IMR-90 (cell line): ENCODE data around the gene SH3RF2. TPM values are rescaled to one million over a fixed set of nuclear protein-coding genes. Genes with fewer than 3 reads are reported as not detected.

ENCODE experiments used
- ATAC-seq: fragments of 200-7000 bp; cut with Tn5 transposase; 2 replicates; pipeline ENCODE4 v1.9.1; 2020; ENCODE audit warnings: low read depth, mild to moderate bottlenecking, moderate library complexity
- BruUV-seq: library from RNA; stranded (reverse); fragments of 400-500 nt; replicated peaks from 2 replicates; lab custom pipeline; 2021; lab: Mats Ljungman, UMichigan
- CTCF ChIA-PET: fragments of 300-600 bp; formaldehyde crosslinking; extraction: SDS; loops from one replicate; lab custom pipeline; 2021; ENCODE audit warnings: antibody characterized with exemption; lab: Yijun Ruan, JAX
- POLR2A ChIA-PET: fragments of 300-600 bp; sonication (Branson Sonifier 250); formaldehyde crosslinking; loops from one replicate; lab custom pipeline; 2022; ENCODE audit warnings: antibody characterized with exemption; ENCODE audit not compliant: unreplicated experiment; lab: Charles Lee
- DNase-seq: peaks from one replicate; pipeline ENCODE4 v3.0.0; 2013
- H2AFZ ChIP-seq: replicated peaks from 2 replicates; pipeline ENCODE3; 2013; ENCODE audit warnings: low read length, mild to moderate bottlenecking; ENCODE audit not compliant: poor library complexity
- H2AK5ac ChIP-seq: 2 replicates; pipeline ENCODE4 v1.6.1; 2013; ENCODE audit warnings: low read depth, low read length, inconsistent platforms
- H2AK9ac ChIP-seq: replicated peaks from 2 replicates; pipeline ENCODE3; 2013; ENCODE audit warnings: mild to moderate bottlenecking, low read depth, low read length, moderate library complexity; ENCODE audit not compliant: poor library complexity
- H2BK120ac ChIP-seq: 2 replicates; pipeline ENCODE4 v1.6.1; 2013; ENCODE audit warnings: low read depth, low read length, inconsistent platforms
- H2BK15ac ChIP-seq: 3 replicates; pipeline ENCODE4 v1.6.1; 2013; ENCODE audit warnings: low read depth, low read length, inconsistent platforms
- H2BK20ac ChIP-seq: 2 replicates; pipeline ENCODE4 v1.6.1; 2013; ENCODE audit warnings: low read depth, mild to moderate bottlenecking, inconsistent platforms, low read length, moderate library complexity
- H2BK5ac ChIP-seq: 2 replicates; pipeline ENCODE4 v1.6.1; 2013; ENCODE audit warnings: mild to moderate bottlenecking, low read depth, low read length, inconsistent platforms; ENCODE audit not compliant: poor library complexity, severe bottlenecking
- H3K14ac ChIP-seq: replicated peaks from 2 replicates; pipeline ENCODE4 v1.6.1; 2013; ENCODE audit warnings: low read depth, low read length, inconsistent platforms
- H3K18ac ChIP-seq: 2 replicates; pipeline ENCODE4 v1.6.1; 2013; ENCODE audit warnings: low read depth, low read length, control low read depth
- H3K23ac ChIP-seq: 2 replicates; pipeline ENCODE4 v1.6.1; 2013; ENCODE audit warnings: low read depth, low read length, inconsistent platforms
- H3K27ac ChIP-seq: 2 replicates; pipeline ENCODE4 v1.5.1; 2013; ENCODE audit warnings: mild to moderate bottlenecking, control low read depth, low read length; ENCODE audit not compliant: insufficient read depth
- H3K27me3 ChIP-seq: 2 replicates; pipeline ENCODE4 v1.6.1; 2013; ENCODE audit warnings: low read length; ENCODE audit not compliant: control insufficient read depth, insufficient read depth
- H3K36me3 ChIP-seq: 2 replicates; pipeline ENCODE4 v1.6.1; 2013; ENCODE audit warnings: low read length, mixed read lengths; ENCODE audit not compliant: control insufficient read depth, insufficient read depth
- H3K4ac ChIP-seq: 2 replicates; pipeline ENCODE4 v1.6.1; 2013; ENCODE audit warnings: low read depth, low read length, inconsistent platforms
- H3K4me1 ChIP-seq: 2 replicates; pipeline ENCODE4 v1.6.1; 2013; ENCODE audit warnings: low read length, mixed read lengths; ENCODE audit not compliant: control insufficient read depth, insufficient read depth
- H3K4me2 ChIP-seq: 2 replicates; pipeline ENCODE4 v1.6.1; 2013; ENCODE audit warnings: low read depth, mild to moderate bottlenecking, control low read depth, low read length, moderate library complexity
- H3K4me3 ChIP-seq: 2 replicates; pipeline ENCODE4 v1.5.1; 2013; ENCODE audit warnings: low read depth, mild to moderate bottlenecking, control low read depth, low read length, moderate library complexity; ENCODE audit not compliant: insufficient read depth
- H3K56ac ChIP-seq: 2 replicates; pipeline ENCODE4 v1.6.1; 2013; ENCODE audit warnings: low read length, inconsistent platforms; ENCODE audit not compliant: insufficient read depth; ENCODE audit errors: extremely low read depth
- H3K79me1 ChIP-seq, 2 experiments: 2 replicates each; pipeline ENCODE4 v1.6.1; 2013; ENCODE audit warnings: low read length in 2 of 2, inconsistent platforms in 1 of 2, low read depth in 1 of 2
- H3K9ac ChIP-seq: 2 replicates; pipeline ENCODE4 v1.6.1; 2013; ENCODE audit warnings: low read depth, low read length, control low read depth
- H3K9me1 ChIP-seq: 2 replicates; pipeline ENCODE4 v1.6.1; 2013; ENCODE audit warnings: low read length, inconsistent platforms; ENCODE audit not compliant: insufficient read depth
- H3K9me3 ChIP-seq: 2 replicates; pipeline ENCODE4 v1.6.1; 2013; ENCODE audit warnings: low read length; ENCODE audit not compliant: control insufficient read depth, insufficient read depth
- H4K20me1 ChIP-seq: 2 replicates; pipeline ENCODE4 v1.6.1; 2013; ENCODE audit warnings: low read length, inconsistent platforms; ENCODE audit not compliant: insufficient read depth
- H4K5ac ChIP-seq: 2 replicates; pipeline ENCODE4 v1.6.1; 2013; ENCODE audit warnings: mild to moderate bottlenecking, low read depth, low read length, control low read depth
- H4K8ac ChIP-seq, 2 experiments: 2 replicates each; pipeline ENCODE4 v1.6.1; 2013; ENCODE audit warnings: low read depth in 2 of 2, low read length in 2 of 2, control low read depth in 1 of 2, inconsistent platforms in 1 of 2
- H4K91ac ChIP-seq: 2 replicates; pipeline ENCODE4 v1.6.1; 2013; ENCODE audit warnings: low read depth, low read length, inconsistent platforms; ENCODE audit not compliant: insufficient read depth
- NFE2L2 ChIP-seq: fragments of 150-350 bp; IDR thresholded peaks from 2 replicates; pipeline ENCODE4 v1.6.1; 2016; ENCODE audit warnings: low read depth, mild to moderate bottlenecking, low read length
- RCOR1 ChIP-seq: IDR thresholded peaks from 2 replicates; pipeline ENCODE4 v1.6.1; 2012; ENCODE audit warnings: mild to moderate bottlenecking, low read length, improper control_type of control experiment; ENCODE audit not compliant: insufficient replicate concordance
- WGBS, 2 experiments: methylation state at CpG; one replicate each; pipeline versions ENCODE4 v1.1.5 to v1.1.7; 2013; ENCODE audit warnings: missing lambda C conversion rate in 2 of 2; ENCODE audit not compliant: insufficient read length in 1 of 2; ENCODE audit errors: extremely low coverage in 2 of 2; 5-methylcytosine and 5-hydroxymethylcytosine counted together
- dilution Hi-C: fragments of 300-500 bp; cut with HindIII; formaldehyde crosslinking; loops from one replicate; pipeline ENCODE4 v1.14.3; 2018; ENCODE audit warnings: low sequenced_read_pairs; ENCODE audit not compliant: unreplicated experiment
- in situ Hi-C: fragments of 300-500 bp; cut with MboI; formaldehyde crosslinking; loops from 3 replicates; pipeline ENCODE4 v1.14.3; 2019; ENCODE audit warnings: low sequenced_read_pairs, inconsistent platforms, mixed read lengths
- intact Hi-C: fragments of 100-400 bp; cut with micrococcal nuclease; formaldehyde crosslinking; loops from 2 replicates; pipeline ENCODE4 v1.10.0; 2022
- polyA plus RNA-seq, 3 experiments: library from polyadenylated mRNA; depleted of rRNA; stranded (reverse); fragments of >200 nt; gene quantifications; 2 replicates each; pipeline ENCODE4 v1.2.3, GENCODE V29; 2012; ENCODE audit warnings: low replicate concordance in 1 of 3
- total RNA-seq: library from RNA; depleted of rRNA; stranded (reverse); fragments of >200 nt; gene quantifications from 2 replicates; pipeline ENCODE4 v1.2.3, GENCODE V29; 2012
- TF ChIP-seq, protein P1 (sequence below): conservative IDR thresholded peaks from 2 replicates; pipeline ENCODE4 v1.5.1; 2012; ENCODE audit warnings: mild to moderate bottlenecking, low read depth, low read length, improper control_type of control experiment

The SH3RF2 gene
- total and polyA plus RNA-seq, 2 of the 4 experiments (the other 2 are of a cell fraction) = 1.3 to 1.7 TPM

DNA sequence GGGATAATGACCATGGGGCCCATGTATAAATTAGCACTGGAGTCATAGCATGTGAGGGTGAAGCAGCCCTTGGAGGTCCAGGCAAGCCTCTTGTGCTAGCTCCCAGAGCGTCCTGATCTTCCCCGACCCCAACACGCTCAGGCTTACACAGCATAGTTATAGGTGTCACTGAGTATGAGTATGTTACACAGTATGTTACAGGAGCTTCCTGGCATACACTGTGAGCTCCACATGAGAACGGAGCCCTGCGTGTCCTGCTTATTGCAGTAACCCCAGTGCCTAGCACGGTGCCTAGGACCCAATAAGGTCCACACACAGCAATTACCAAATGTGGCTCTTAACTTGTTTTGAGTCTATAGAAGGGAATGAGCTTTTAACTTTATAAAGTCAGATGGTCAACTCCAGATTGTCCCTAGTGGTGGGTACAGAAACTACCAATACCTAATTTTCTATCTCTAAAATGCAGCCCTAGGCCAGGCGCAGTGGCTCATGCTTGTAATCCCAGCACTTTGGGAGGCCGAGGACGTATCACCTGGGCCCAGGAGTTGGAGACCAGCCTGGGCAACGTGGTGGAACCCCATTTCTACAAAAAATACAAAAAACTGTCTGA, 104.9 kb downstream of the SH3RF2 start:
- H2AK9ac ChIP-seq = no peak overlapping the region
- POLR2A ChIA-PET = no interaction called here

More for the DNA sequence above, 104.9 kb downstream of the SH3RF2 start:
- Histone ChIP-seq H2BK5ac (no peak overlapping the region), H3K9me1 (peaks cover 16% of the 10 kb centered on the region), H3K4me3 (no peak overlapping the region), H2AFZ (no peak overlapping the region), H3K4ac (peak overlapping the region; percentile 20; the same call in 1 of the 2 replicates), H3K9me3 (no peaks in the 10 kb centered on the region), H3K27me3 (no peaks in the 10 kb centered on the region), H2BK120ac (0 out of 2 replicates have a peak overlapping the region, but pooled peaks have one; percentile 32), H3K9ac (no peak overlapping the region), H2AK5ac (peak overlapping the region; percentile 49; the same call in 1 of the 2 replicates), H3K4me2 (no peak overlapping the region), H3K14ac (no peak overlapping the region), H2BK20ac (peak overlapping the region; percentile 65), H3K23ac (no peak overlapping the region), H3K36me3 (no peaks in the 10 kb centered on the region), H3K4me1 (peaks cover 7% of the 10 kb centered on the region), H4K5ac (no peak overlapping the region), H4K91ac (peak overlapping the region; percentile 25; the same call in 1 of the 2 replicates), H4K20me1 (no peaks in the 10 kb centered on the region), H3K18ac (no peak overlapping the region), H3K27ac (no peak overlapping the region), H4K8ac (no peak overlapping the region), H3K56ac (no peak overlapping the region), H2BK15ac (peak overlapping the region; percentile 92; the same call in 1 of the 3 replicates), H3K79me1 (no peaks in the 10 kb centered on the region)
- BruUV-seq = no TSS peak
- TF ChIP-seq NFE2L2 (no peak), RCOR1 (no peak)
- TF ChIP-seq, protein P1, sequence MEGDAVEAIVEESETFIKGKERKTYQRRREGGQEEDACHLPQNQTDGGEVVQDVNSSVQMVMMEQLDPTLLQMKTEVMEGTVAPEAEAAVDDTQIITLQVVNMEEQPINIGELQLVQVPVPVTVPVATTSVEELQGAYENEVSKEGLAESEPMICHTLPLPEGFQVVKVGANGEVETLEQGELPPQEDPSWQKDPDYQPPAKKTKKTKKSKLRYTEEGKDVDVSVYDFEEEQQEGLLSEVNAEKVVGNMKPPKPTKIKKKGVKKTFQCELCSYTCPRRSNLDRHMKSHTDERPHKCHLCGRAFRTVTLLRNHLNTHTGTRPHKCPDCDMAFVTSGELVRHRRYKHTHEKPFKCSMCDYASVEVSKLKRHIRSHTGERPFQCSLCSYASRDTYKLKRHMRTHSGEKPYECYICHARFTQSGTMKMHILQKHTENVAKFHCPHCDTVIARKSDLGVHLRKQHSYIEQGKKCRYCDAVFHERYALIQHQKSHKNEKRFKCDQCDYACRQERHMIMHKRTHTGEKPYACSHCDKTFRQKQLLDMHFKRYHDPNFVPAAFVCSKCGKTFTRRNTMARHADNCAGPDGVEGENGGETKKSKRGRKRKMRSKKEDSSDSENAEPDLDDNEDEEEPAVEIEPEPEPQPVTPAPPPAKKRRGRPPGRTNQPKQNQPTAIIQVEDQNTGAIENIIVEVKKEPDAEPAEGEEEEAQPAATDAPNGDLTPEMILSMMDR = peak; percentile 33
- intact Hi-C loops = no loop called here
- in situ Hi-C loops = no loop called here
- no peak for DNase-seq
- ATAC-seq = peak; percentile 61
- WGBS, 2 experiments = no CpG with 5 or more reads among the region's 10 CpGs
- dilution Hi-C loops = no loop called here
- CTCF ChIA-PET = interaction anchor here (0.6 to 1.6 kb wide), 9 partner anchors 9 to 219 kb away, joined by 3 to 10 read pairs (median 4); no protein-coding TSS in a partner anchor
